Thyroid gland (tissue), 4 donors: ENCODE measurements around the gene PLEKHA7. TPM values are rescaled to one million over a fixed set of nuclear protein-coding genes. Genes with fewer than 3 reads are reported as not detected.

Experiments used
- DNase-seq, 2 donors: peaks; one replicate each; pipeline ENCODE4 v3.0.0-alpha.2; 2019
- H3K27ac ChIP-seq, 3 donors: fragments of 200-600 bp; sonication (generic); 1 replicate in 2 of 3; 2 replicates in 1 of 3; pipeline ENCODE4 v1.5.1; 2016 to 2019; ENCODE audit warnings: mild to moderate bottlenecking in 1 of 3, moderate library complexity in 1 of 3
- H3K27me3 ChIP-seq: fragments of 200-600 bp; sonication (generic); one replicate; pipeline ENCODE4 v1.5.1; 2019
- H3K36me3 ChIP-seq, 2 donors: fragments of 200-600 bp; sonication (generic); one replicate each; pipeline ENCODE4 v1.5.1; 2016 to 2019
- H3K4me1 ChIP-seq, 2 donors: fragments of 200-600 bp; sonication (generic); one replicate each; pipeline ENCODE4 v1.5.1; 2017 to 2019
- H3K4me3 ChIP-seq, 3 donors: fragments of 200-600 bp; sonication (generic); replicated peaks in 1 of 3; 1 replicate in 2 of 3; 2 replicates in 1 of 3; pipeline ENCODE4 v1.5.1; 2016; ENCODE audit warnings: mild to moderate bottlenecking in 1 of 3
- H3K9me3 ChIP-seq: fragments of 200-600 bp; sonication (generic); one replicate; pipeline ENCODE4 v1.5.1; 2017
- CTCF ChIP-seq, 6 experiments: fragments of 200-600 bp in 3 of 6; fragments of 450-650 bp in 3 of 6; sonication (generic) in 3 of 6; IDR thresholded peaks; one replicate each; pipeline ENCODE4 v1.5.1; 2016 to 2019; ENCODE audit warnings: antibody characterized with exemption in 6 of 6, mild to moderate bottlenecking in 2 of 6, inconsistent platforms in 1 of 6, moderate library complexity in 1 of 6
- POLR2A ChIP-seq, 2 donors: fragments of 450-650 bp; IDR thresholded peaks; one replicate each; pipeline ENCODE4 v1.6.1; 2017; ENCODE audit warnings: antibody characterized with exemption in 2 of 2, mild to moderate bottlenecking in 2 of 2, moderate library complexity in 1 of 2
- WGBS, 2 donors: methylation state at CpG; one replicate each; pipeline ENCODE4 v1.1.5; 2017; 5-methylcytosine and 5-hydroxymethylcytosine counted together
- intact Hi-C: fragments of 100-400 bp; cut with DNase I; formaldehyde crosslinking; loops from one replicate; pipeline ENCODE4 v1.15.1; 2023
- total RNA-seq, 4 donors: library from RNA; depleted of rRNA; stranded (reverse); fragments of >200 nt; gene quantifications; one replicate each; pipeline ENCODE4 v1.2.3, GENCODE V29; 2016

Gene PLEKHA7
- total RNA-seq, 4 donors from 2014 or later: 22.5 to 29.0 (median 23.4) TPM

DNA sequence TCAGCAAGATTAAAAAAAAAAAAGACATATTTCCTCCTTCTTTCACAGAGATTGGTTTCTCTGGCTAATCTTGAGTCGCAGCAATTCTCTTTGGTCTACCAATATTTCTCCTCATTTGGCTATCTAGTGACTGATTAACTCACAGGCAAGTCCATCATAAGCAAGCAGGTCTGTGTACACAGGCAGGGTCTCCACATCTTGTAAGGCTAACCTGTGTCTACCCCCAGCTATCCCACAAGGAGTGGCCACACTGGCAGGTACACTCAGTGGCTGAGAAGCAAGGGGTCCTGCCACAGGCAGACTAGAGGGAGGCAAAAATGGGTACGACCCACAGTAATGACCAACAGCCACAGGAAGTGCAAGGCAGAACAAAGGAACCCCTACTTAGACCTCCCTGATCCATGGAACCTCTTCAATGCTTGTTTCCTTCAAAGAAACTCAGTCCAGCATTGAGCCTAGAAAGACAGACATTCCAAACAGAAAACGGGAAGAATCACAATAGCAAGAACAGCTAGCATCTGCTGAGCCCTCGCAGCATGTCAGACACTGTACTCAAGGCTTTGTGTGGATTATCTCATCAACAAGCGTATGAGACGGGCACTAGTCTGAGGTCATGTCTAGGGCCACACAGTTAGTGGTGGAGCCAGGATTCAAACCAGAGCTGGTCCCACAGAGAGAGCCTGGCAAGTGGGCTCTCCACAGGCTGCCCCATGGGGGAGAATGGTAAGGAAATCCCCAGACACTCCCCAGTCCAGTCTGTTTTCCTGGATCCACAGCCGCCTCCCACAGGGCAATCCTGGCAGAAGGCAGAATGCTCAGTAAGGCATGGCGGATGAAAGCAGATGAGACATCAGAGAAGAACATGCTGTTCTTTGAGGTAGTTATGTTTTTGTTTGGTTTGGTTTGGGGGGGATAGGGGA, 34.3 kb downstream of the PLEKHA7 start:
- H3K27me3 ChIP-seq: no peaks in the 10 kb centered on the region
- no peak overlapping the region for H3K4me3 ChIP-seq
- no peak for TF ChIP-seq POLR2A (IDR thresholded peaks at IDR 0.05)
- no peak for TF ChIP-seq CTCF (IDR thresholded peaks at IDR 0.05)
- no peaks in the 10 kb centered on the region for H3K36me3 ChIP-seq
- DNase-seq: no peak
- peaks cover 28 to 49% of the 10 kb centered on the region in 2 donors for H3K4me1 ChIP-seq
- intact Hi-C loops: no loop called here
- no peaks in the 10 kb centered on the region for H3K9me3 ChIP-seq
- H3K27ac ChIP-seq: peak overlapping the region in 1 of 3 donors; percentile 81
- 90 to 91% methylated on average over 8 of the region's 8 CpGs for WGBS, 2 donors

GRCh38 chr11:16977994-16978315, 36.3 kb downstream of the PLEKHA7 start:
- DNase-seq: no peak
- peak overlapping the region in 1 of 3 donors; percentile 4 for H3K27ac ChIP-seq
- no peaks in the 10 kb centered on the region for H3K27me3 ChIP-seq
- no peak overlapping the region for H3K4me3 ChIP-seq
- no peak for TF ChIP-seq POLR2A (IDR thresholded peaks at IDR 0.05)
- TF ChIP-seq CTCF (IDR thresholded peaks at IDR 0.05): no peak
- no peaks in the 10 kb centered on the region for H3K9me3 ChIP-seq
- H3K4me1 ChIP-seq: peaks cover 24 to 41% of the 10 kb centered on the region in 2 donors
- intact Hi-C loops: no loop called here
- H3K36me3 ChIP-seq: no peaks in the 10 kb centered on the region
- 54 to 74% methylated on average over 2 of the region's 2 CpGs for WGBS, 2 donors

- Histone ChIP-seq H3K9me3 (no peaks in the 10 kb centered on the region), H3K4me1 (peaks cover 24 to 35% of the 10 kb centered on the region in 2 donors), H3K4me3 (no peak overlapping the region), H3K36me3 (no peaks in the 10 kb centered on the region), H3K27me3 (no peaks in the 10 kb centered on the region), H3K27ac (peak overlapping the region in 1 of 3 donors; percentile 4)
- WGBS, 2 donors: 58 to 68% methylated on average over 6 to 7 of the region's 7 CpGs
- DNase-seq: peak in 1 of 2 donors; percentile 70
- no peak for TF ChIP-seq CTCF (IDR thresholded peaks at IDR 0.05)
- TF ChIP-seq POLR2A (IDR thresholded peaks at IDR 0.05): no peak
- intact Hi-C loops: no loop called here
These were observed 36.8 kb downstream of the PLEKHA7 start for GRCh38 chr11:16977136-16977993.

- DNase-seq: no peak
- no peaks in the 10 kb centered on the region for H3K36me3 ChIP-seq
- no peaks in the 10 kb centered on the region for H3K9me3 ChIP-seq
- H3K4me1 ChIP-seq: peaks cover 15 to 25% of the 10 kb centered on the region in 2 donors
- intact Hi-C loops: no loop called here
- WGBS, 2 donors: 75 to 91% methylated on average over 5 of the region's 5 CpGs
- H3K27me3 ChIP-seq: no peaks in the 10 kb centered on the region
- H3K4me3 ChIP-seq: no peak overlapping the region
- peak overlapping the region in 1 of 3 donors; percentile 4 for H3K27ac ChIP-seq
- TF ChIP-seq POLR2A (IDR thresholded peaks at IDR 0.05) (no peak), CTCF (IDR thresholded peaks at IDR 0.05) (no peak)
These were observed 37.8 kb downstream of the PLEKHA7 start for GRCh38 chr11:16976379-16976778.
